IMR-90 (cell line): ENCODE data around the gene PARD6G.

ENCODE experiments used
- CEBPB ChIP-seq: IDR thresholded peaks from 2 replicates; pipeline ENCODE4 v1.6.1; 2012; ENCODE audit warnings: low read depth, low read length, improper control_type of control experiment
- FOS ChIP-seq: fragments of 150-350 bp; IDR thresholded peaks from 2 replicates; pipeline ENCODE4 v1.6.1; 2016; ENCODE audit warnings: low read depth, low read length
- RCOR1 ChIP-seq: IDR thresholded peaks from 2 replicates; pipeline ENCODE4 v1.6.1; 2012; ENCODE audit warnings: mild to moderate bottlenecking, low read length, improper control_type of control experiment; ENCODE audit not compliant: insufficient replicate concordance
- TF ChIP-seq, protein P1 (sequence below): conservative IDR thresholded peaks from 2 replicates; pipeline ENCODE4 v1.5.1; 2012; ENCODE audit warnings: mild to moderate bottlenecking, low read depth, low read length, improper control_type of control experiment

DNA sequence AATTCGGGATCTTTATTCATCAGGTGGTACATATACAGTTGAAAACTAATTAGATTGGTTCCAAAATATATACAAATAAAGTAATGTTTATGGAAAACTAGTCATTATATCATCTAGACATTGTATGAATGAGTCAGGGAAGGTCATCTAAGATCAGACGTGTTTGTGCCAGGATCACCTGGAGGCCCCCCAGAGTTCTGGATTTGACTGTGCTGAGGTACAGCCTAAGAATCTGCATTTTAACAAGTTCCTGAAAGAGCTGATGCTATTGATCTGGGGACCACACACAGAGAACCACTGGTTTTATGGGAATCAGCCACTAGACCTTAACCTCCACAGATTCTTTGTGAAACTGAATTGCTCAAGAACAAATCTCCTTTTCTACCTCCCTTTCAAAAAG lies 43.2 kb downstream of the PARD6G start:
- TF ChIP-seq, protein P1, sequence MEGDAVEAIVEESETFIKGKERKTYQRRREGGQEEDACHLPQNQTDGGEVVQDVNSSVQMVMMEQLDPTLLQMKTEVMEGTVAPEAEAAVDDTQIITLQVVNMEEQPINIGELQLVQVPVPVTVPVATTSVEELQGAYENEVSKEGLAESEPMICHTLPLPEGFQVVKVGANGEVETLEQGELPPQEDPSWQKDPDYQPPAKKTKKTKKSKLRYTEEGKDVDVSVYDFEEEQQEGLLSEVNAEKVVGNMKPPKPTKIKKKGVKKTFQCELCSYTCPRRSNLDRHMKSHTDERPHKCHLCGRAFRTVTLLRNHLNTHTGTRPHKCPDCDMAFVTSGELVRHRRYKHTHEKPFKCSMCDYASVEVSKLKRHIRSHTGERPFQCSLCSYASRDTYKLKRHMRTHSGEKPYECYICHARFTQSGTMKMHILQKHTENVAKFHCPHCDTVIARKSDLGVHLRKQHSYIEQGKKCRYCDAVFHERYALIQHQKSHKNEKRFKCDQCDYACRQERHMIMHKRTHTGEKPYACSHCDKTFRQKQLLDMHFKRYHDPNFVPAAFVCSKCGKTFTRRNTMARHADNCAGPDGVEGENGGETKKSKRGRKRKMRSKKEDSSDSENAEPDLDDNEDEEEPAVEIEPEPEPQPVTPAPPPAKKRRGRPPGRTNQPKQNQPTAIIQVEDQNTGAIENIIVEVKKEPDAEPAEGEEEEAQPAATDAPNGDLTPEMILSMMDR: no peak
- TF ChIP-seq FOS (no peak), CEBPB (no peak), RCOR1 (no peak)
